NCI-H1048 (cell line): ENCODE measurements around the gene HOXA6.

Experiments used
- DNase-seq: peaks from one replicate; lab custom pipeline; 2025; lab: John Stamatoyannopoulos, UW

HOXA6 gene

DNA sequence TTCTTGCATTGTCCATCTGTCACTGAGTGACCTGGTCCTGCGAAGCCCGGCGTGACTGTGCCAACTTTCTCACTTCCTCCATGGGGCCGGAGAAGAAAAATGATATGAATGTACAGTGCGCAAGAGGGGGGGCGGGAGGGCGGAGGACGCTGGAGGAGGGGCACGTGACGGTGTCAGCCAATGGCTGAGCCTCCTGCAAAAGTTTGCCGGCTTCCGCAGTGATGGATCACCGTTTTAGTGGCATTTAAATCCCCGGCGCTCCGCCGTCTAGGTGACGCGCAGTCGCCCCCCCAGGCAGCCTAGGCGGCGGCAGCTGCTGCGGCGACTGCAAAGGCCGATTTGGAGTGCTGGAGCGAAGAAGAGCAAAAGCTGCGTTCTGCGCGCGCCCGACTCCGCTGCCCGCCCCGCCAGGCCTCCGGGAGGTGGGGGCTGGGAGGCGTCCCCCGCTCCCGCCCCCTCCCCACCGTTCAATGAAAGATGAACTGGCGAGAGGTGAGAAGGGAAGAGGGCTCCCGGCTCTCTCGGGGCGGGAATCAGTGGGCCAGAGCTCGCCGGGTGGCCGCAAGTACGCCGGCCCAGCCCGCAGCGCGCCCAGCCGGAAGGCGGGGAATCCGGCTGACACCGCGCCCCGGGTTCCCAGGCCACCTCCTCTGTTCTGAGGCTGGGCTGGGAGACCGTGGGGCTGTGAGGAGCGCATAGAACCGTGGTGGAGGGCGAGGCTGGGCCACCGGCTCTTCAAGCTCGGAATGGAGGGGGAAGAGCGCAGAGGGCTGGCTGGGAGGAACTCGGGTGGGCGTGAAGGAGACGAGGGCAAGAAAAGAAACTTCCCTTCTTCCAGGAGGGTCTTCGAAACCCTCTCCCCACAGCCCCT is 51.4 kb downstream of the HOXA6 start, which contains the start of gene HOXA1:
HOXA1 (minus strand) TSS at position 104 of the 871 bp plus-strand sequence; CDS start at position 16, 88 bp downstream.
- DNase-seq, result peak; percentile 42
